Activated naive CD4-positive, alpha-beta T cell treated with Interleukin-2 at 50 U/mL for 16 hours (primary cell): ENCODE results near the gene DSTN.
A peak's percentile ranks its signal among the peaks of the same experiment; 100 is the strongest.

Source experiments
- DNase-seq: peaks from one replicate; pipeline ENCODE4 v3.0.0-alpha.2; 2020

Gene DSTN

GRCh38 chr20:17584689-17585088 lies 14.8 kb downstream of the DSTN start:
- no peak for DNase-seq

GRCh38 chr20:17586250-17586649 lies 16.4 kb downstream of the DSTN start:
- no peak for DNase-seq

- DNase-seq = no peak
Observed at GRCh38 chr20:17587148-17587547, 17.3 kb downstream of the DSTN start.

- DNase-seq = no peak
Observed at GRCh38 chr20:17587824-17588223, 17.9 kb downstream of the DSTN start.

- no peak for DNase-seq
Observed at GRCh38 chr20:17589161-17589834, 19.4 kb downstream of the DSTN start.

- no peak for DNase-seq
Observed at GRCh38 chr20:17590245-17590644, 20.4 kb downstream of the DSTN start.

GRCh38 chr20:17593902-17594301 lies 24.0 kb downstream of the DSTN start:
- DNase-seq = no peak

- no peak for DNase-seq
Observed at GRCh38 chr20:17594443-17594842, 24.6 kb downstream of the DSTN start.

GRCh38 chr20:17595856-17596255 lies 26.0 kb downstream of the DSTN start:
- no peak for DNase-seq

- DNase-seq = no peak
Observed at GRCh38 chr20:17598013-17598550, 28.2 kb downstream of the DSTN start.

GRCh38 chr20:17601957-17602356 lies 32.1 kb downstream of the DSTN start:
- DNase-seq = no peak

GRCh38 chr20:17602493-17602892 lies 32.6 kb downstream of the DSTN start:
- DNase-seq = no peak

GRCh38 chr20:17605131-17605660 lies 35.3 kb downstream of the DSTN start:
- DNase-seq = no peak

GRCh38 chr20:17606001-17606400 lies 36.1 kb downstream of the DSTN start:
- DNase-seq = no peak

GRCh38 chr20:17608701-17609497 lies 39.0 kb downstream of the DSTN start:
- DNase-seq = no peak

- no peak for DNase-seq
Observed at GRCh38 chr20:17609811-17610377, 40.0 kb downstream of the DSTN start.

- peak; percentile 62 for DNase-seq
Observed at GRCh38 chr20:17610566-17611289, 40.9 kb downstream of the DSTN start.

- DNase-seq = peak; percentile 34
Observed at GRCh38 chr20:17611290-17611539, 41.3 kb downstream of the DSTN start.

GRCh38 chr20:17611540-17612286 lies 41.8 kb downstream of the DSTN start:
- DNase-seq = no peak

- peak; percentile 32 for DNase-seq
Observed at GRCh38 chr20:17612287-17612991, 42.6 kb downstream of the DSTN start.

GRCh38 chr20:17612992-17613327 lies 43.1 kb downstream of the DSTN start:
- no peak for DNase-seq
